Liver (tissue), 9 donors: ENCODE results near the gene PXYLP1. TPM values are rescaled to one million over a fixed set of nuclear protein-coding genes. Genes with fewer than 3 reads are reported as not detected.

Experiments used
- DNase-seq: peaks from one replicate; pipeline ENCODE4 v3.0.0-alpha.2; 2017; ENCODE audit warnings: low spot score
- H3K27ac ChIP-seq, 2 donors: one replicate each; pipeline ENCODE4 v1.7.0; 2013; ENCODE audit warnings: inconsistent platforms in 2 of 2, low read length in 2 of 2, control low read depth in 1 of 2, low read depth in 1 of 2, mild to moderate bottlenecking in 1 of 2
- H3K27me3 ChIP-seq, 4 donors: one replicate each; pipeline versions ENCODE4 v1.6.1 to v1.7.0; 2013; ENCODE audit warnings: low read length in 3 of 4, inconsistent platforms in 1 of 4, mild to moderate bottlenecking in 1 of 4, moderate library complexity in 1 of 4; ENCODE audit not compliant: control insufficient read depth in 4 of 4, insufficient read depth in 4 of 4
- H3K36me3 ChIP-seq, 4 donors: one replicate each; pipeline versions ENCODE4 v1.6.1 to v1.7.0; 2013; ENCODE audit warnings: low read length in 3 of 4, mild to moderate bottlenecking in 3 of 4, low read depth in 1 of 4, moderate library complexity in 1 of 4; ENCODE audit not compliant: control insufficient read depth in 4 of 4, insufficient read depth in 3 of 4
- H3K4me1 ChIP-seq, 4 donors: one replicate each; pipeline versions ENCODE4 v1.6.1 to v1.7.0; 2013; ENCODE audit warnings: low read length in 3 of 4, mild to moderate bottlenecking in 3 of 4, moderate library complexity in 1 of 4; ENCODE audit not compliant: control insufficient read depth in 4 of 4, insufficient read depth in 4 of 4
- H3K4me3 ChIP-seq, 3 donors: one replicate each; pipeline versions ENCODE4 v1.6.1 to v1.7.0; 2013; ENCODE audit warnings: low read length in 3 of 3, control low read depth in 1 of 3, low read depth in 1 of 3, mild to moderate bottlenecking in 1 of 3
- H3K9ac ChIP-seq, 2 donors: one replicate each; pipeline ENCODE4 v1.7.0; 2013; ENCODE audit warnings: low read length in 2 of 2, mild to moderate bottlenecking in 2 of 2, moderate library complexity in 2 of 2, control low read depth in 1 of 2, low read depth in 1 of 2
- H3K9me3 ChIP-seq, 4 donors: one replicate each; pipeline versions ENCODE4 v1.6.1 to v1.7.0; 2013; ENCODE audit warnings: low read length in 3 of 4; ENCODE audit not compliant: control insufficient read depth in 4 of 4
- ATF3 ChIP-seq: IDR thresholded peaks from 2 replicates; pipeline ENCODE4 v1.6.1; 2016; ENCODE audit warnings: antibody characterized with exemption
- EGR1 ChIP-seq, 2 donors: IDR thresholded peaks; 2 replicates each; pipeline ENCODE4 v1.6.1; 2016 to 2018; ENCODE audit warnings: antibody characterized with exemption in 2 of 2, low read depth in 2 of 2
- FOXA1 ChIP-seq: IDR thresholded peaks from 2 replicates; pipeline ENCODE4 v1.6.1; 2016; ENCODE audit warnings: antibody characterized with exemption
- FOXA2 ChIP-seq: IDR thresholded peaks from 2 replicates; pipeline ENCODE4 v1.6.1; 2016; ENCODE audit warnings: antibody characterized with exemption
- GABPA ChIP-seq, 2 donors: IDR thresholded peaks in 1 of 2; conservative IDR thresholded peaks in 1 of 2; 2 replicates each; pipeline ENCODE4 v1.6.1; 2016; ENCODE audit warnings: antibody characterized with exemption in 2 of 2, mild to moderate bottlenecking in 1 of 2, moderate library complexity in 1 of 2
- HNF4A ChIP-seq, 2 donors: conservative IDR thresholded peaks; 2 replicates each; pipeline ENCODE4 v1.6.1; 2016; ENCODE audit warnings: antibody characterized with exemption in 2 of 2, mild to moderate bottlenecking in 2 of 2
- JUND ChIP-seq, 2 donors: IDR thresholded peaks; 2 replicates each; pipeline ENCODE4 v1.6.1; 2016; ENCODE audit warnings: antibody characterized with exemption in 2 of 2
- NR2F2 ChIP-seq: IDR thresholded peaks from 2 replicates; pipeline ENCODE4 v1.6.1; 2016; ENCODE audit warnings: antibody characterized with exemption
- RAD21 ChIP-seq, 2 donors: IDR thresholded peaks; 2 replicates each; pipeline ENCODE4 v1.6.1; 2016; ENCODE audit warnings: antibody characterized with exemption in 2 of 2, mild to moderate bottlenecking in 2 of 2
- RXRA ChIP-seq, 2 donors: IDR thresholded peaks; 2 replicates each; pipeline ENCODE4 v1.6.1; 2017 to 2018; ENCODE audit warnings: antibody characterized with exemption in 2 of 2, mild to moderate bottlenecking in 1 of 2
- TAF1 ChIP-seq: conservative IDR thresholded peaks from 2 replicates; pipeline ENCODE4 v1.6.1; 2016; ENCODE audit warnings: antibody characterized with exemption, mild to moderate bottlenecking
- YY1 ChIP-seq: IDR thresholded peaks from 2 replicates; pipeline ENCODE4 v1.6.1; 2016; ENCODE audit warnings: antibody characterized with exemption, mild to moderate bottlenecking
- WGBS: extraction: QIAGEN DNeasy Blood & Tissue Kit; methylation state at CpG from one replicate; pipeline ENCODE4 v1.1.7; 2013; 5-methylcytosine and 5-hydroxymethylcytosine counted together
- polyA plus RNA-seq, 2 donors: library from polyadenylated mRNA; stranded (reverse) in 1 of 2; unstranded in 1 of 2; fragments of 200-250 nt in 1 of 2; fragments of >200 nt in 1 of 2; fragmentation: Nextera tagmentation in 1 of 2; extraction: Ambion mirVana in 1 of 2; gene quantifications; one replicate each; pipeline versions ENCODE4 v1.2.1 to v1.2.3, GENCODE V29; 2013 to 2015
- total RNA-seq, 2 donors: library from RNA; depleted of rRNA; stranded (reverse); fragments of >200 nt; gene quantifications; one replicate each; pipeline ENCODE4 v1.2.3, GENCODE V29; 2014
- TF ChIP-seq, protein P1 (sequence below): IDR thresholded peaks from 2 replicates; pipeline ENCODE4 v1.6.1; 2016; ENCODE audit warnings: antibody characterized with exemption
- TF ChIP-seq, protein P2 (sequence below): fragments of 150-350 bp; IDR thresholded peaks from 2 replicates; pipeline ENCODE4 v1.5.1; 2017; ENCODE audit warnings: improper control_type of control experiment, low read depth, low read length; ENCODE audit not compliant: missing input control
- TF ChIP-seq, protein P3 (sequence below): IDR thresholded peaks from 2 replicates; pipeline ENCODE4 v1.6.1; 2016; ENCODE audit warnings: antibody characterized with exemption
- TF ChIP-seq, protein P4 (sequence below): IDR thresholded peaks from 2 replicates; pipeline ENCODE4 v1.6.1; 2016; ENCODE audit warnings: antibody characterized with exemption, mild to moderate bottlenecking
- donor health status: healthy.
- donor health status: healthy.
- donor health status: healthy.
- donor health status: healthy.
- donor health status: healthy.

Gene PXYLP1
- total and polyA plus RNA-seq, 4 donors = 1.1 to 5.3 (median 3.1) TPM

DNA sequence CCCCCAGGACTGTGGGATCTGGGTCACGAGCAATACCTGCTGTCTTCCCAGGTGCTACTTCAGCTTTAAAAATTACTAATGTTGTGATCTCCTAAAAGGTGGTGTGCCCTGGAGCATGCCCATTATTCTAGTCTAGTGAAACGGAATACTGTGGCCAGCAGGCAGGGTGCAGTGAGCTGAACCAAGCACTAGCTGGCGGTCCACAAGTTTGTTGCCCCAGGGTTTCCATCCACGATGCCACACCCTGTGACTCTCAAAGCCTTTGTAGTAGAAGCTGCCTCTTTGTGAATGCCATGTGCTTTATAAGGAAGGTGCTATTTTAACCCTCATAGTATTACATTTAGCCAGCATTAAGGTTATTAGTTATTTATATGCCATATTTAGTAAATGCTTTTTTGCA, 49.1 kb downstream of the PXYLP1 start:
- 83% methylated on average over 4 of the region's 4 CpGs for WGBS
- no peaks in the 10 kb centered on the region for H3K36me3 ChIP-seq
- peak; percentile 17 for DNase-seq

DNA sequence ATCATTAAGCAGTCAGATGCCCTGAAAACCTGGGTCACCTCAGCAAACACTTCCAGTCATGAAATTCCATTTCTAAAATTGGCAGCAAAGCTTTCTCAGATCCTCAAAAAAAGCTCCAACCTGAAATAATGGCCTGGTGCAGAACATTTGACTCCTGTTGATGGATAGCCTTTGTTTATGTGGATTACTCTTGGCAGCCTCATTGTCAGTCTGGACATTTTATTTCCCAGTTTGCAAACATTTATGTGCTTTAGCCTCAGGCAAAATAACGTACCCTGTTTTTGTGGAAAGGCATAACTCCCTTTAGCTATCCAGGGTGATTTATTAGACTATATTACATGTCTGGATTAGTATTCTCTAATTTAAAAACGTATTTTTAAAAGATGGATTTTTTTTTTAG, 53.9 kb downstream of the PXYLP1 start:
- no peak overlapping the region for H3K9ac ChIP-seq
- no peak overlapping the region for H3K4me3 ChIP-seq
- H3K4me1 ChIP-seq = no peaks in the 10 kb centered on the region
- 95% methylated on average over 2 of the region's 2 CpGs for WGBS
- H3K9me3 ChIP-seq = no peaks in the 10 kb centered on the region
- DNase-seq = no peak
- no peaks in the 10 kb centered on the region for H3K36me3 ChIP-seq
- no peak overlapping the region for H3K27ac ChIP-seq
- no peaks in the 10 kb centered on the region for H3K27me3 ChIP-seq
- TF ChIP-seq EGR1 (IDR thresholded peaks at IDR 0.05; ENCODE audit: low read depth in 2 of 2) (no peak), RAD21 (IDR thresholded peaks at IDR 0.05) (no peak), ATF3 (no peak), GABPA (IDR thresholded peaks at IDR 0.05 in 1 of 2, conservative IDR thresholded peaks at IDR 0.05 in 1 of 2) (no peak), RXRA (IDR thresholded peaks at IDR 0.05) (no peak), YY1 (no peak), FOXA2 (no peak), NR2F2 (no peak), FOXA1 (no peak), JUND (IDR thresholded peaks at IDR 0.05) (no peak)
- TF ChIP-seq, protein P1, sequence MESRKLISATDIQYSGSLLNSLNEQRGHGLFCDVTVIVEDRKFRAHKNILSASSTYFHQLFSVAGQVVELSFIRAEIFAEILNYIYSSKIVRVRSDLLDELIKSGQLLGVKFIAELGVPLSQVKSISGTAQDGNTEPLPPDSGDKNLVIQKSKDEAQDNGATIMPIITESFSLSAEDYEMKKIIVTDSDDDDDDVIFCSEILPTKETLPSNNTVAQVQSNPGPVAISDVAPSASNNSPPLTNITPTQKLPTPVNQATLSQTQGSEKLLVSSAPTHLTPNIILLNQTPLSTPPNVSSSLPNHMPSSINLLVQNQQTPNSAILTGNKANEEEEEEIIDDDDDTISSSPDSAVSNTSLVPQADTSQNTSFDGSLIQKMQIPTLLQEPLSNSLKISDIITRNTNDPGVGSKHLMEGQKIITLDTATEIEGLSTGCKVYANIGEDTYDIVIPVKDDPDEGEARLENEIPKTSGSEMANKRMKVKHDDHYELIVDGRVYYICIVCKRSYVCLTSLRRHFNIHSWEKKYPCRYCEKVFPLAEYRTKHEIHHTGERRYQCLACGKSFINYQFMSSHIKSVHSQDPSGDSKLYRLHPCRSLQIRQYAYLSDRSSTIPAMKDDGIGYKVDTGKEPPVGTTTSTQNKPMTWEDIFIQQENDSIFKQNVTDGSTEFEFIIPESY = no peak
- TF ChIP-seq, protein P2, sequence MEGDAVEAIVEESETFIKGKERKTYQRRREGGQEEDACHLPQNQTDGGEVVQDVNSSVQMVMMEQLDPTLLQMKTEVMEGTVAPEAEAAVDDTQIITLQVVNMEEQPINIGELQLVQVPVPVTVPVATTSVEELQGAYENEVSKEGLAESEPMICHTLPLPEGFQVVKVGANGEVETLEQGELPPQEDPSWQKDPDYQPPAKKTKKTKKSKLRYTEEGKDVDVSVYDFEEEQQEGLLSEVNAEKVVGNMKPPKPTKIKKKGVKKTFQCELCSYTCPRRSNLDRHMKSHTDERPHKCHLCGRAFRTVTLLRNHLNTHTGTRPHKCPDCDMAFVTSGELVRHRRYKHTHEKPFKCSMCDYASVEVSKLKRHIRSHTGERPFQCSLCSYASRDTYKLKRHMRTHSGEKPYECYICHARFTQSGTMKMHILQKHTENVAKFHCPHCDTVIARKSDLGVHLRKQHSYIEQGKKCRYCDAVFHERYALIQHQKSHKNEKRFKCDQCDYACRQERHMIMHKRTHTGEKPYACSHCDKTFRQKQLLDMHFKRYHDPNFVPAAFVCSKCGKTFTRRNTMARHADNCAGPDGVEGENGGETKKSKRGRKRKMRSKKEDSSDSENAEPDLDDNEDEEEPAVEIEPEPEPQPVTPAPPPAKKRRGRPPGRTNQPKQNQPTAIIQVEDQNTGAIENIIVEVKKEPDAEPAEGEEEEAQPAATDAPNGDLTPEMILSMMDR = no peak

More for the DNA sequence above, 49.1 kb downstream of the PXYLP1 start:
- TF ChIP-seq NR2F2 = no peak
- TF ChIP-seq, protein P3, sequence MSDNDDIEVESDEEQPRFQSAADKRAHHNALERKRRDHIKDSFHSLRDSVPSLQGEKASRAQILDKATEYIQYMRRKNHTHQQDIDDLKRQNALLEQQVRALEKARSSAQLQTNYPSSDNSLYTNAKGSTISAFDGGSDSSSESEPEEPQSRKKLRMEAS = no peak
- TF ChIP-seq HNF4A (conservative IDR thresholded peaks at IDR 0.05) = no peak
- TF ChIP-seq EGR1 (IDR thresholded peaks at IDR 0.05; ENCODE audit: low read depth in 2 of 2) = no peak
- TF ChIP-seq, protein P2 = no peak
- TF ChIP-seq, protein P4, sequence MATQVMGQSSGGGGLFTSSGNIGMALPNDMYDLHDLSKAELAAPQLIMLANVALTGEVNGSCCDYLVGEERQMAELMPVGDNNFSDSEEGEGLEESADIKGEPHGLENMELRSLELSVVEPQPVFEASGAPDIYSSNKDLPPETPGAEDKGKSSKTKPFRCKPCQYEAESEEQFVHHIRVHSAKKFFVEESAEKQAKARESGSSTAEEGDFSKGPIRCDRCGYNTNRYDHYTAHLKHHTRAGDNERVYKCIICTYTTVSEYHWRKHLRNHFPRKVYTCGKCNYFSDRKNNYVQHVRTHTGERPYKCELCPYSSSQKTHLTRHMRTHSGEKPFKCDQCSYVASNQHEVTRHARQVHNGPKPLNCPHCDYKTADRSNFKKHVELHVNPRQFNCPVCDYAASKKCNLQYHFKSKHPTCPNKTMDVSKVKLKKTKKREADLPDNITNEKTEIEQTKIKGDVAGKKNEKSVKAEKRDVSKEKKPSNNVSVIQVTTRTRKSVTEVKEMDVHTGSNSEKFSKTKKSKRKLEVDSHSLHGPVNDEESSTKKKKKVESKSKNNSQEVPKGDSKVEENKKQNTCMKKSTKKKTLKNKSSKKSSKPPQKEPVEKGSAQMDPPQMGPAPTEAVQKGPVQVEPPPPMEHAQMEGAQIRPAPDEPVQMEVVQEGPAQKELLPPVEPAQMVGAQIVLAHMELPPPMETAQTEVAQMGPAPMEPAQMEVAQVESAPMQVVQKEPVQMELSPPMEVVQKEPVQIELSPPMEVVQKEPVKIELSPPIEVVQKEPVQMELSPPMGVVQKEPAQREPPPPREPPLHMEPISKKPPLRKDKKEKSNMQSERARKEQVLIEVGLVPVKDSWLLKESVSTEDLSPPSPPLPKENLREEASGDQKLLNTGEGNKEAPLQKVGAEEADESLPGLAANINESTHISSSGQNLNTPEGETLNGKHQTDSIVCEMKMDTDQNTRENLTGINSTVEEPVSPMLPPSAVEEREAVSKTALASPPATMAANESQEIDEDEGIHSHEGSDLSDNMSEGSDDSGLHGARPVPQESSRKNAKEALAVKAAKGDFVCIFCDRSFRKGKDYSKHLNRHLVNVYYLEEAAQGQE = no peak
- TF ChIP-seq, protein P1 = no peak
- no peak for TF ChIP-seq JUND (IDR thresholded peaks at IDR 0.05)
- no peak for TF ChIP-seq TAF1
- no peak for TF ChIP-seq FOXA1
- peaks cover 0 to 7% (median 5%) of the 10 kb centered on the region in 4 donors for H3K4me1 ChIP-seq
- no peaks in the 10 kb centered on the region for H3K9me3 ChIP-seq
- H3K27ac ChIP-seq = no peak overlapping the region
- H3K9ac ChIP-seq = no peak overlapping the region
- H3K4me3 ChIP-seq = no peak overlapping the region
- H3K27me3 ChIP-seq = no peaks in the 10 kb centered on the region
